Pancreas (tissue), 10 donors: Measurements from ENCODE around the gene ZNF358. TPM values are rescaled to one million over a fixed set of nuclear protein-coding genes. Genes with fewer than 3 reads are reported as not detected.

Source experiments
- ATAC-seq, 4 donors: fragments of 200-7000 bp; cut with Tn5 transposase; one replicate each; pipeline versions ENCODE4 v1.8.0 to v1.9.1; 2020; ENCODE audit warnings: mild to moderate bottlenecking in 4 of 4, moderate library complexity in 4 of 4
- DNase-seq, 6 donors: peaks; one replicate each; pipeline ENCODE4 v3.0.0-alpha.2; 2020
- FAIRE-seq: peaks from 2 replicates; lab custom pipeline; 2012; peaks lifted over from hg19 to GRCh38; lab: Jason Lieb, UNC
- H3K27ac ChIP-seq, 4 donors: fragments of 200-600 bp; sonication (generic); 1 replicate in 3 of 4; 2 replicates in 1 of 4; pipeline versions ENCODE4 v1.5.0 to v1.8.0; 2020
- H3K27me3 ChIP-seq, 4 donors: fragments of 200-600 bp; one replicate each; pipeline ENCODE4 v1.8.0; 2021
- H3K36me3 ChIP-seq, 3 donors: fragments of 200-600 bp; sonication (generic) in 1 of 3; one replicate each; pipeline versions ENCODE4 v1.5.0 to v1.8.0; 2020 to 2021
- H3K4me1 ChIP-seq, 3 donors: fragments of 200-600 bp; one replicate each; pipeline ENCODE4 v1.8.0; 2021
- H3K4me3 ChIP-seq, 4 donors: fragments of 200-600 bp; sonication (generic) in 2 of 4; one replicate each; pipeline versions ENCODE4 v1.5.0 to v1.8.0; 2020 to 2021
- H3K9me3 ChIP-seq, 4 donors: fragments of 200-600 bp; one replicate each; pipeline ENCODE4 v1.8.0; 2021
- CTCF ChIP-seq, 4 donors: fragments of 200-600 bp; sonication (generic) in 3 of 4; IDR thresholded peaks; one replicate each; pipeline versions ENCODE4 v1.5.0 to v1.8.0; 2021; ENCODE audit warnings: antibody characterized with exemption in 4 of 4
- WGBS, 2 donors: extraction: QIAGEN DNeasy Blood & Tissue Kit; methylation state at CpG; one replicate each; pipeline ENCODE4 v1.1.7; 2013; 5-methylcytosine and 5-hydroxymethylcytosine counted together
- intact Hi-C, 3 donors: fragments of 100-400 bp; cut with DNase I; formaldehyde crosslinking; loops; one replicate each; pipeline versions ENCODE4 v1.11.1 to v1.14.2; 2022
- polyA plus RNA-seq, 2 donors: library from polyadenylated mRNA; stranded (reverse); fragments of 200-250 nt; gene quantifications; one replicate each; pipeline ENCODE4 v1.2.3, GENCODE V29; 2013
- total RNA-seq, 6 donors: library from RNA; stranded (reverse); fragmentation: NEBNext Ultra II Directional in 4 of 6; extraction: Animal tissue kit (Norgen Biotek cat#: 25700) in 4 of 6; gene quantifications; one replicate each; pipeline versions ENCODE4 v1.2.1 to v1.2.4, GENCODE V29; 2021 to 2023
- donor health status: healthy with polysubstance abuse.
- donor health status: DM: no; HTN: no; CAD: no; lungs with moderate emphysema.
- donor health status: DM: no; HTN: no; CAD: no.
- donor health status: control.
- donor health status: control.
- donor health status: Bipolar disorder and iron deficiency.
- donor health status: DM: yes; HTN: yes; CAD: no.
- donor health status: DM: no; HTN: no; CAD: no.
- donor health status: DM: no; HTN: no; CAD: no.
- donor health status: DM: yes; HTN: yes; CAD: no.

Gene ZNF358
- total and polyA plus RNA-seq, 8 donors, result 22.6 to 68.8 (median 24.2) TPM

- no peak for FAIRE-seq
- intact Hi-C loops, result no loop called here
- no peaks in the 10 kb centered on the region for H3K4me1 ChIP-seq
- ATAC-seq, result peak in 2 of 4 donors; percentile 9 to 61
- peak overlapping the region in 2 of 4 donors; percentile 23 to 67 for H3K27ac ChIP-seq
- TF ChIP-seq CTCF (IDR thresholded peaks at IDR 0.05), result no peak
- WGBS, 2 donors, result 81 to 85% methylated on average over 11 of the region's 11 CpGs
- DNase-seq, result no peak
- no peaks in the 10 kb centered on the region for H3K9me3 ChIP-seq
- no peak overlapping the region for H3K4me3 ChIP-seq
- H3K27me3 ChIP-seq, result no peaks in the 10 kb centered on the region
- H3K36me3 ChIP-seq, result no peaks in the 10 kb centered on the region
These were observed 35.5 kb upstream of the ZNF358 start for GRCh38 chr19:7480222-7480969.

DNA sequence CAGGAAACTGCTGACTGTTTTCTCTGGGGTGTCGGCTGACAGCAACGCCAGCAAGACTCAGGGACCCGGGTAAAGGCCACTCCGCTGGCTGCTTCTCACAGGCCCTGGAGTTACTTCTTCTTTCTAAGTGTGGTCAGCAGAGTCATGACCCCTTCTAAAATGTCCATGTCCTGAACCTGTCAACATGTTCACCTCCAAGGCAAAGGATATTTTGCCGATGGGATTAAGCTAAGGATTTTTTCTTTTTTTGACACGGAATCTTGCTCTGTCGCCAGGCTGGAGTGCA, 35.0 kb upstream of the ZNF358 start:
- H3K4me1 ChIP-seq, result no peaks in the 10 kb centered on the region
- no peaks in the 10 kb centered on the region for H3K36me3 ChIP-seq
- DNase-seq, result no peak
- intact Hi-C loops, result no loop called here
- no peaks in the 10 kb centered on the region for H3K27me3 ChIP-seq
- no peak for FAIRE-seq
- peak overlapping the region in 1 of 4 donors; percentile 67 for H3K27ac ChIP-seq
- 87 to 93% methylated on average over 7 of the region's 7 CpGs for WGBS, 2 donors
- no peaks in the 10 kb centered on the region for H3K9me3 ChIP-seq
- peak in 2 of 4 donors; percentile 50 to 69 for ATAC-seq
- no peak overlapping the region for H3K4me3 ChIP-seq
- no peak for TF ChIP-seq CTCF (IDR thresholded peaks at IDR 0.05)

DNA sequence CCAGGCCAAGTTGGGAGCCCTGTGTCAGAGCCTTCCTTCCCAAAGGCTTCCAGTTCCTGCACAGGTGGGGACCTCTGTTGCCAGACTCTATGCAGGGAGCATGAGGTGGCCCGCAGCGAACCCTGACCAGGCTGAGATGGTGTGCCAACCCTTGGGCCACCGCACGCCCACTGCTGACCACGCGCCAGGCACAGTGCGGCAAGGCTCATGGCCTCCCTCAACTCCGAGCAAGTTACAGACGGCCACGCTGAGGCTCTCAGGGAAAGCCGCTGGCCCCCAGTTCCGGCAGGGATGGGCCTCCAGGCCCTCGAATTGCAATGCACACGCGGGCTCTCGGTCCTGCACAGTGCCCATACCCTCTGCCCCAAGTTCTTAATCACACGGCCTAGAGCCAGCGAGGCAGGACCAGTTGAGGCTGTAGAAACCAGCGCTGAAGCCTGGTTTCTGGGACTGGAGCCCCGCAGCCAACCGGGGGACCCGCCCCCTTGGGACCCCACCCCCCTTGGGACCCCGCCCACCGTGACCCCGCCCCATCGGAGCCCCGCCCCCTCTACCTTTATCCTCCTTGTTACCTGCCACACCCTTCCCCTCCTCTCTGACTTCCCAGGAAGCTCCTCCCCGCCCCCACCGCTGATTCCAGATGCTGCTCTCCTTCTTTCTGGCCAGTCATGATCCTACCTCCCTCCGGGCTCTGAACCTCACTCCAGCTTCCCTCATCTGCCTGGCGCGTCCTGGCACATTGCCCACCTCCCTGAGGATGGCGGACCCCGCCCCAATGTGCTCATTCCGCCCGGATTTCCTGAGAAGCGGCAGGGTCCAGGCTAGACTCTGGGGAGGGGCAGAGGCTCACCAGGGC, 33.1 kb upstream of the ZNF358 start:
- no peaks in the 10 kb centered on the region for H3K9me3 ChIP-seq
- FAIRE-seq (no peak), ATAC-seq (peak in 1 of 4 donors; percentile 3), DNase-seq (no peak)
- 55 to 60% methylated on average over 35 to 37 of the region's 37 CpGs for WGBS, 2 donors
- TF ChIP-seq CTCF (IDR thresholded peaks at IDR 0.05), result no peak
- no peaks in the 10 kb centered on the region for H3K4me1 ChIP-seq
- H3K27ac ChIP-seq, result no peak overlapping the region
- H3K36me3 ChIP-seq, result no peaks in the 10 kb centered on the region
- H3K4me3 ChIP-seq, result no peak overlapping the region
- H3K27me3 ChIP-seq, result no peaks in the 10 kb centered on the region
- intact Hi-C loops, result no loop called here

DNA sequence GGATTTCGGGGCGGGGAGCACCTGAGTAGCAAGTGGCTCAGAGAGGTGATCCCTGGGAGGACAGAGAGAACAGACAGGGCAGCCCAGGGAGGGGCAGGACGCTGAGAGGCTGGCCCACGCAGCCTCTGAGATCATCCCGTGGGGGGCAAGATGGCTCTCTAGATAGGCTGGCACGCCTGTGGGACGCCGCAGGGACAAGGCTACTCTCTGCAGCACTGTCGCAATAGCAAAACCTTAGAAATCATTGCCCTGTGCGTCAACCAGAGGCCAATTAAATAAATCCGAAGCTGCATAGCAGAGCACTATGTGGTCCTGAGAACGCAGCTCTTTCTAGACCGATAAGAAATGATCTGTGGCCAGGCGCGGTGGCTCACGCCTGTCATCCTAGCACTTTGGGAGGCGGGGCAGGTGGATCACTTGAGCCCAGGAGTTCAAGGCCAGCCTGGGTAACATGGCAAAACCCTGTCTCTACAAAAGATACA, 32.1 kb upstream of the ZNF358 start:
- Histone ChIP-seq H3K4me1 (no peaks in the 10 kb centered on the region), H3K36me3 (no peaks in the 10 kb centered on the region), H3K9me3 (no peaks in the 10 kb centered on the region), H3K4me3 (no peak overlapping the region), H3K27me3 (no peaks in the 10 kb centered on the region), H3K27ac (no peak overlapping the region)
- WGBS, 2 donors, result 87 to 89% methylated on average over 17 of the region's 17 CpGs
- FAIRE-seq (no peak), ATAC-seq (no peak), DNase-seq (no peak)
- TF ChIP-seq CTCF (IDR thresholded peaks at IDR 0.05), result no peak
- intact Hi-C loops, result no loop called here
